Cerebellar cortex (tissue), 1 donor: Measurements from ENCODE around the gene NIN.
"Not testable (repeated sequence)": the region's sequence is repeated elsewhere in the genome, so short reads cannot be mapped to it uniquely, and the experiment has no call there.

Experiments used
- DNase-seq: peaks from one replicate; pipeline ENCODE4 v3.0.0-alpha.2; 2015; ENCODE audit warnings: low spot score

The NIN gene

DNA sequence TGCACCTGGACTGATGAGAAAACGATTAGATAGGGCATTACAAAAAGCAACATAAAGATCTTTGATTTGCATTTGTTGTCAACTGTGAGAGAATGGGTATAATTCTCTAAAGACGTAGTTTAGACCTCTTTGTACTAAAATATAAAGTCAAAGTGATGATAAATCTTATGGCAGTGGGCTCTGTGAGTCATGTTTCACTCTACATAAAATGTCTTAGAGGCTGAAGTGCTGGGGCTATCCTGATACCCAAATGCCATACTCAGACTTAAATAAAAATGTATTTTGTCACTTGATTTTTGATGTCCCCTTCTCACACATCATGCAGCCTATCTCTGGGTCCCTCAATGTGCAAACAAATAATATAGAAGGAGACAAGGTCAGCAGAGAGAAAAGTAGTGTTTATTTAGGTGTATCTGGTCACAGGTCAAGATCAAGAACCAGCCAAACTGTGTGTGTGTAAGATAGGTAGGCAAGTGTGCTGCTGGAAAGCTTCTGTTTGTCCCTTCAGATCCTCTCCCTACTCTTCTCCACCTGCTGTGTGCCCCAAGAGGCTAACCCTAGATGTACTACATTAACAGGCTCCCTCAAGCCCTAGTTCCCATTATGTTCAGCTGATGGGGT, 7.0 kb upstream of the NIN start:
- DNase-seq, result no peak

DNA sequence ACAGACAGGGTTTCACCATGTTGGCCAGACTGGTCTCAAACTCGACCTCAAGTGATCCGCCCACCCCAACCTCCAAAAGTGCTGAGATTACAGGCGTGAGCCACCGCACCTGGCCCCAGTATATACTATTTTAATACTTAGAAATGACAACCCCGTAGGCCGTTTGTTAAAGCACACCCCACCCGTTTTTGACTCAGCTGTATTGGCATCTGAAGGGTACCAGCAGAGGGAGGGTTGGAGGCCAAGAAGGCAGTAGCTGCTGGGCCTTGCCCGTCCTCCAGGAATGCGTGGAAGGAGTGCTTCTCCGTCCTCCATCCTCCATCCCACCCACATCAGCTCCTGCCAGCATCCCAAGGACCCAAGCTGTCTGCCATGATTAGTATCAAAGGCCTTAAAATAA, 6.3 kb upstream of the NIN start:
- DNase-seq, result no peak

GRCh38 chr14:50836515-50836914, 5.6 kb upstream of the NIN start:
- no peak for DNase-seq

- no peak for DNase-seq
These were observed 4.3 kb upstream of the NIN start for GRCh38 chr14:50835280-50835679.

GRCh38 chr14:50834802-50835276, 3.9 kb upstream of the NIN start:
- no peak for DNase-seq

DNA sequence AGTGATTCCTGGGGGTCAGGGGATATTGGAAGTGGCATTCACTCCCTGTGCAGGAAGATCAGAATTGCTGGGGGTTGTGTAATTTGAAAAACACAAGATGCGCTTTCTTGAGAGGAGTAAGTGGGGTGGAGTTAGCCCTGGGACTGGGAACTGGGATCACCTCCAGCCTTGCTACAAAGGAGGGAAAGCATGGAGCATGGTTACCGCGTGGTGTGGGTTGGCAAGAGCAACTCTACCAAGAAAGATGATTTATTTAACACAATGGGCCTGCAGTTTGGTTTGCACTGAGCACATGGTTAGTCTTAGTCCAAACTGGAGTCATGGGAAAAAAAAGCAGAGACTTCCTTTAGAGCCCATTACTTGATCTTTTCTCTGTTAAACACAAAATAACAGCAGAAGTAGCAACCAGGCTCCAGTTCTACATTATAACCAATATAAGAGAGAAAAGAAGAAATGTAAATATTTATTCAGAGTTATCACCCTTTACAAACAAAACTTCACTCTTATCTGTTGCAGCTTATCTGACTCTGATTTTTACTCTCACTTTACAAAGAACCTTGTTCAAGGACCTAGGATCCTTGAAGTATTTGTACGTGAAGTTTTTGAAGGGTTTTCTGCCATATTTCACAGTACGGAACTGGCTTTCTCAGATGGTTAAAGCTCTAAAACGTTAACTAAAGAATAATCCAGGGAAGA, 2.1 kb upstream of the NIN start:
- DNase-seq, result no peak

DNA sequence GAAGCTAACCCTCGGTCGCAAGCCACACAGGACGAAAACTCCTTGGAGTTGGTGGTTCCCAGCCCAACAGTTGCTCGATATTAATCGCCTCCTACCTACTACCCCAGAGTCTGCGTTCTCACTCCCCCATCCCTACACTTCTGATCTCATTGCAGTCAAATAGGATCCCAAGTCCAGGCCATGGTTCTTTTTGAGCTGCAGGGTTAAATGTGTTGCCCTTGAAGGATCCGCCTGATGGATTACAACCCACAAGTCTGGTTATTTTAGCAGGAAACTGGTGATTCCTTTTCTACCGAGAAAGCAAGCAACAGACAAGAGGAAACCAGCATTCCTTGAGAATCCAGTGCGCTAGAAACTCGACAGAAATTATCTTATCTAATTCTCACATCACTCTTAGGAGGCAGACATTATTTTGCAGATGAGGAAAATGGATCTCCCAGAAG, 785 bp upstream of the NIN start:
- DNase-seq, result peak; percentile 43

DNA sequence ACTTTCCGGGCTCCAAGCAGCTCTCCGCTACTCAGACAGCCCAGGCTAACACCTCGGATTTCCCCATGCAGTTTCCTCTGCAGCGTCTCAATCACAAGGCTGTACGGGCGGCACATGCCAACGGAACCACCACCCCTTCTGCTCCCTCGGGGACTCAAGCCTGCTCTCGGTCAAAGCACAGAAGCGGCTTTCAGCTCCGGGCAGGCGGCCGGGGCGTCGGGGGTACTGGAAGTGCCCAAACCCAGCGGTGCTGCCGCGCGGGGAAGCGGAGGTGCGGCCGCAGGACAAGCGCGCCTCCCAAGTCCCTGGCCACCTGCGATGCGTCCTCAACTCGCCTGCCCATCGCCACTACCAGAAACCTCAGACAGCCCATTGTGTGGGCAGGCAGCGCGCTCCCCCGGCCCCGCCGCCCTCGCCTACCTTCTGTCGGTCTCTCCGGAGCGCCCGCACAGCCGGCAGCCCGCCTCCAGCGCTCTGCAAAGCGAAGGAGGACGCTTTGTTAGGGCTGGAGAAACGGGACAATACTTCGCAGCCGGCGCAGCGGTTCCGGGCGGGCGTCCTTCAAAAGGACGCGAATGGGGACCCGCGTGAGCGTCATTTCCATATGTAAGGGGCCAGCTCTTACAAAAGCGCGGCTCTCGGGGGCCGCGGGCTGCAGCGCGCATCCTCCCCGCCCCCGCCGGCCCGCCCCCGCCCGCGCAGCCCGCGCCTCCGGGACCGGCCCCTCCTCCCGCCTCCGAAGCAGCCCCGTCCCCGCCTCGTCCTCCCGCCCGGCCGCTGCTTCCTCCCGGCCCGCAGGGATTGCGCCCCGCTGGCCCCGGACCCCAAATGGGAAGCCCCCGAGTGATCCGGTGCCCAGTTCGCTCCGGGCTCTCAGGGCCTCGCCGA, 674 bp downstream of the NIN start:
- DNase-seq, result peak; percentile 66

GRCh38 chr14:50829489-50830043, 1.4 kb downstream of the NIN start:
- DNase-seq, result peak; percentile 64

DNA sequence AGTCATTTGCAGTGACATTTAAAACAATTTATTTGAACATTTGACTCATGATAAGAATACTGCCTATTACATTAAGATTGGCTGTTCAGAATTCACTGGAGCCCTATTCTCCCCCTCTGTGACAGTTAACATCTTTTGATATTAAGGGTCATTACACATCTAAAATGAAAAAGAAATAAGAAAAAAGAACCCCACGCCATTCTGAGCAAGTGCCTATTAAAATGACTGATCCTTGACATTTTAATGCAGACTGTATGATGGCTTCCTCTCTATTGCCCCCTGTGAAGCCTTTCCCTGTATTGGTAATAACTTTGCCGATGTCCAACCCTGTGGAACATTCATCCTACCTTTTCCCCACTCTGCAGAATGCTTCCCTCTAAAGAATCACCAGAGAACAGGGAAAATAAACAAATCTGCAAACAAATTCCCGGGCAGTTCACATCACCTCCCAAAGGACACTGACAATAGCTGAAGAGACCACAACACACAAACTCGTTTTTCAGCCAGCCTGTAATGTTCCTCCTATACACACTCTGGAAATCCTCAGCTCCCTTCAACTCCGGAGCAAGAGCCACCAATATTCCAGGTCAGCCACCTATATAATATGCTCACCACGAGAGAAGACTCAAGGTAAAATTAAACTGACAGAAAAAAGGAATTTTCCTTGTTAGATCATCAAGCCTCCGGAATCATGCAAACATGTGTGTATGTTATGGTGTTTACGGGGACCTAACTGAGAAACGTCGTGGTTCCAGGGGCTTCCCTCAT, 2.1 kb downstream of the NIN start:
- peak; percentile 53 for DNase-seq

DNA sequence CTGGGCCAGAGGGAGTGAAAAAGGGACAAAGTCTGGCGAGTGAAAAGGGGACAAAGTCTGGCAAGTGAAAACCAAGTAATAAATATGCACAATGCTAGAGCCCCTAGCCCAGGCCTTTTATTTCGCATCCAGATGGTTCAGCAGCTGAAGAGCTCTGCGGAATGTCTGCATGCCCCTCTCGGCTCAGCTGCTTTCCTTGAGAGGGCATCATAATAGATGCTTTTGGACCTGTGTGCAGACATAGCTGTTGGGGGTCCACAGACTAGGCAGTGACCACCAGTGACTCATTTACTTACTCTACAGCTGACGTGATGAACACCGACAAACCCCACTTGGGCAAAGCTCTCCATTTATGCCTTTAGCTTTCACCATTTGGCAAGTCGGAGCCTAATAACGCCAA, 4.3 kb downstream of the NIN start:
- no peak for DNase-seq

GRCh38 chr14:50825307-50825706, 5.7 kb downstream of the NIN start:
- no peak for DNase-seq

DNA sequence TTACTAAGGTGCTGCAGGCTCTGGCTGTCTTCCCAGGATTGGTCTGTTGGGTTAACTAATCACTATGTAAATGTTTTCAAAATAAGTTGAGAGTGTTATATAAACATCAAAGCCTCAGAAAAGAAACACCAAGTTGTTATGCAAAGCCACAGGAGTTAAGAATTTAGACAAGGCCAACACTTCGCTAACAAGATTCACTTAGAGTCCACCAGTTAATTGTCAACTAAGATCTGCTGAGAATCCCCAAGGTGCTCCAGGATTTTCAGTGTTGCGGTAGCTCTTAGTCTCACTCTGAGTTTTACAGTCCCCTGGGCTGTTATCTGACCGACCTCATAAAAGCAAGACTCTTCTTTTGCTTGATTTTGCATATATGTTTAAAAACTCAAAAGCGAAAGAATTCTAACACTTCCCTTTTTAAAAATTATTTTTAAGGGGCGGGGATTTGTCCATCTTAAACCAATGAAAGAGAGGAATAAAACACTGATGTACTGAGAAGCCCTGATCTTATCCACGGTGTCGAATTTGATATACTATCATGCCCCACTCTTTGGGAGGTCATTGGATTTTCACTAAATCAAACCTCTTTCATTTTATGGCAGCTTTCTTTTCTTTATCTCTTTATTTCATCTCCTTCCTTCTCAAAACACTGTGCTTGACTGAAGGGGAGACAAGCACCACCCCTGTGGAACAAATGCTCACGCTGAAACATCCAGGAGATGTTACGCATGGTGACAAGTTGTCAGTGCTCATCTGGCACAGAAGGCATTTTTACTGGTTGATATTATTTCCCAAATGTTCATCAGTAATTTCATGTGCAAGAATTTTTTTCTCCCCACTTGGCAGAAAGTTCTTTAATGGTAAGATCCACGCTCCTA, 7.0 kb downstream of the NIN start:
- no peak for DNase-seq

- peak; percentile 40 for DNase-seq
These were observed 7.8 kb downstream of the NIN start for GRCh38 chr14:50823051-50823761.

GRCh38 chr14:50822501-50823042, 8.4 kb downstream of the NIN start:
- DNase-seq, result peak; percentile 59

DNA sequence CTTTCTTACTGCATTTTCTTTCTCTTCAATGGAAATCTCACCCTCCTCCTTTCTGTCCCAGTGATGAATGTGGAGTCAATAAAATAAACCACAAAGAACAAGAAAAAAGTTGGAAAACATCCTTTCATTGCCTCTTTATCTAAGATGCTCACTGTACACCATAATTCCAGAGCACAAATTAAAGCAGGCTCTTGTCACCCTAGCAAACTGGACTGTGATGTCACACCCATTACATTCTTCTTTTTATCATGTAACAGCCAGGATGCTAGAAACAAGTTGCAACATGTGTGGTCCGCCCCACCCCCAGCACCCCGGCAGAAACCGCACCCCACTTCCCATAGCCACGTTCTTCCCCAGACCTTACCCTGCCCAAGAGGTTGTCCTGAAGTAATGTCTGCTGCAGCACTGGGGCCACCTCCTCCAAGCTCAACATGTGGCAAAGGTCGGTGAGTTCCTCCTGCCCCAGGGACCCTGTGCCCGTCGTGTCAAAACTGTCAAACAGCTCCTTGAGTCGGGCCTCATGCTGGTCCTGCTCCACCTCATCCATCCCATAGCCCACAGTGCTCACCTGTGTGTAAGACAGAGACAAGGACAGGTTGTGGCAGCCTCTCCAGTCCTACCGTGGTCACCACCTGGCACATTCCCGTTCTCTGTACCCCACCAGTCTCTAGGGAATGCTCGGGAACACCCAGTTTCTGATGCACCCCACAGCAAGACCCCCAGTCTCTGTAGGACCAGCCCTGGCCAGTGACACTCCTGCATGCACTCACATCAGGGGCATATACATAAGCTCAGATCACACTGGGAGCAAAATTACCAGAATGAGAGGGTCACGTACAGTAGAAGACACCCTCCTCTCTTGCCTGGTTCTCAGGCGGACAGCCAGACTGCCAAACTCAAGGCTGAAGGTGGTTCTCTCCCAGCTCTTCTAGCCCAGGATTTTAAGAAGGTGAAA, 9.2 kb downstream of the NIN start:
- DNase-seq, result no peak

DNA sequence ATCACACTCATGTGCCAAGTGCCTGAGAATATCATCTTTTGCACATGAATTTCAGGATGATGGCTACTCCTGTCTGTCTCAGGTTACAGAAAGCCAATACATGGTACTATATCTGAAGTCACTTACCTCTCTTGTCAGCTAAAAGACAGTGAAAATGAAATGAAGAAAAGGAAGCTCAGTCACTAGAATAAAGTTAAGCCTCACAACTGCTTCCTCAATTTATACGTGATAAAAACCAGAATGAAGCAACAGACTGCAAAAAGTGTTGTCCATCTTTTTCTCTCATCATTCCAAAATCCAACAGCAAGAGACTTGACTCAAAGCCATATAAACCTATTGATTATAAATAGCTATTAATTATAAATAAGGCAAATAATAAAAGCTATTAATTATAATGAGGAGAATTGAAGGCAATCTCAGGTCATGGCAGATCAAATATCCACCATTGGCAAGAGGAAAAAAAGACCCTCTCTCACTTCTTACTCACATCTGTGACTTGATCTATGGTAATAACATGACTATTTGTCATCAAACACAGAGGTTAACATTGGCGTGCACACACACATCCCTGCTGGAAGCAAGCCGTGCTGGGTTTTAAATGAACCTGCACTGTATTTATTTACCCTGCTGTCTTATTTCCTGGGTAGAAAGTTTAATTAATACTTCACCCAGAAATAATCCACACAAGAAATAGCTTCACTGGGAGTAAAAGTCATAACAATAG, 10.0 kb downstream of the NIN start:
- DNase-seq, result no peak

- not testable (repeated sequence) for DNase-seq
These were observed 11.7 kb downstream of the NIN start for GRCh38 chr14:50819303-50819702.
